NCI-H2107 (cell line): ENCODE data around the gene C21orf91.

Experiments used
- DNase-seq: peaks from one replicate; lab custom pipeline; 2025; lab: John Stamatoyannopoulos, UW

C21orf91 gene

DNA sequence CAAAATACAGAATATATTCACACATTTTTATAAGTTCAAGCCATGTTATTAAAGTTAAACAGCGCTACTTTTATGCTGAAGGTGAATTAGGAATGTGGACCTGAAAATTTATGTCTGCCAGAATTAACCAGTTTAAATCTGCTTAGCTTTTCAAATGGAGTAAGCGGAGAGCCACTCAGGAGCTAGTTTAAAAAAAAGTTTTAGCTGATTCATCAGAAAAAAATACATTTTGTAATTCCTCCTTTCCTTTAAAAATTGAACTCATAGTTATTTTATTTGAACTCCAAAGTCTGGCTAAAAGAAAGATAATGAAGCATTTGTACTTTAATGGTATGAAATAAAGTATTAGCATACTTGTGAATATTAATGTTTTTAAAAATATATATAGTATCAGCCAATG, 21.2 kb downstream of the C21orf91 start:
- DNase-seq = no peak

GRCh38 chr21:17796503-17796902, 22.7 kb downstream of the C21orf91 start:
- no peak for DNase-seq

DNA sequence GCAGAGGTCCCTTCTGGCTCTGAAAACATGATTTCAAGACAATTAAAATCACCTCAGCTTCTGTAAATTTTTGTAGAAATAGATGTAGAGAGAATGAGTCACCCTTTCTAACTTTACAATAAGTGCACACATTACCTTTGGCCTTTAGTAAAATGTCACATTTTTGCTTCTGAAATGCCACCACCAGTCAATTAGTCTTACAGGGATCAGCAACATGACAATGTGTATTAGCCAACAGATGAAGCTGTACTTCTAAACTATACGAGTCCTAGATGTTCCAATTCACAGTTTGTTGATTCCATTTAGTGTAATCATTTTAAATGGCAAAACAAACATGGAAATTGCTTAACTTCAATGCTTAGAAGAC, 23.1 kb downstream of the C21orf91 start:
- DNase-seq = no peak

DNA sequence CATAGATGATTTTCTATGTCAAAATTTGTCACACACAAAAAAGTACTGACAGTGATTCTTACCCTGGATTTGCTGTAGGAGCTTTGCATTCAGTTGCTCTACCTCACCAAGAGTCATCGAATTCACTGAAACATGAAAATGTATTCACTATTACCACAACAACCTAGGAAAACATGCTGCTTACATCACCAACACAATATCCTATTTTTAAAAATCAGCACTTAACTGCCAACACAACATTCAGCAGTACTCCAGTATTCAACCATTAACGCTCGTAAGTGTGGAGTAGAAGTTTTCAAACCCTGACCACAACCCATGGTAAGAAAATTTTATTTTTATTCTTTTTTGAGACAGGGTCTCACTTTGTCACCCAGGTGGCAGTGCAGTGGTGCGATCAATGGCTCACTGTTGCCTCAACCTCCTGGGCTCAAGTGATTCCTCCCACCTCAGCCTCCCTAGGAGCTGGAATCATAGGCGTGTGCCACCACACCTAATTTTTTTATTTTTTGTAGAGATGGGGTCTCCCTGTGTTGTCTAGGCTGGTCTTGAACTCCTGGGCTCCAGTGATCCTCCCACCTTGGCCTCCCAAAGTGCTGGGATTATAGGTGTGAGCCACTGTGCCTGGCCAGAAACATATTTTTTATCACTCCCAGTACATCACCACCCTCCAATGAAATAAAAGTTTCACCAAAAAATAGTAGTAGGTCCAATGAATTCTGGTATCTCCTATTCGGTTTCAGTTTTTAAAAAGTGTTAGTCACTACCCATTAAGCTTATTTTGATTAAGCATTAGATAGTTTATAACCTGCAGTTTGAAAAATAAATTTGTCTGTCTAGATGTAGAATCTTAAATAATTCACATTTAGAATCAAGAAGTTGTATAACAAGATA, 23.8 kb downstream of the C21orf91 start:
- no peak for DNase-seq

DNA sequence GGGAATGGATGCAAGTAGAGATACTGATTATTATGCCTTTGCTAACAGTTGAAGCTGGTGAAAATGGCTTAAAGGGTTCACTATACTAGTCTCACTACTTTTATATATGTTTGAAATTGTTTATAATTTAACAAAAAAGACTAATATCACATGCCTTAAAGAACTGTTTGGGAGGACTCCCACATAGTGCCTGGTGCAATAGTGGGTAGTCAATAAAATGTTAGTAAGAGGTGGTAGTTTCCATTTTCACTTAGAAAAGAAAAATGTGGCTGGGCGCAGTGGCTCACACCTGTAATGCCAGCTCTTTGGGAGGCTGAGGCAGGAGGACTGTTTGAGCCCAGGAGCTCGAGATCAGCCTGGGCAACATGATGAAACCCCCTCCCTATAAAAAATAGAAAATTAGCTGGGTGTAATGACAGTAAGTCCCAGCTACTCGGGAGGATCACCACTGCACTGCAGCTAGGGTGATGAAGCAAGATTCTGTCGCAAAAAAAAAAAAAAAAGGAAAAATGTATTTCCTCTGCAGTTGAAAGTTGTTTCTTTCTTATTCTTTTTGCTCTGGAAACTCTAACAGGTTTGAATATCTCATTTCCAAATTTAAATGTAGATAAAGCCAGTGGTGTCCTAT, 24.5 kb downstream of the C21orf91 start:
- no peak for DNase-seq

DNA sequence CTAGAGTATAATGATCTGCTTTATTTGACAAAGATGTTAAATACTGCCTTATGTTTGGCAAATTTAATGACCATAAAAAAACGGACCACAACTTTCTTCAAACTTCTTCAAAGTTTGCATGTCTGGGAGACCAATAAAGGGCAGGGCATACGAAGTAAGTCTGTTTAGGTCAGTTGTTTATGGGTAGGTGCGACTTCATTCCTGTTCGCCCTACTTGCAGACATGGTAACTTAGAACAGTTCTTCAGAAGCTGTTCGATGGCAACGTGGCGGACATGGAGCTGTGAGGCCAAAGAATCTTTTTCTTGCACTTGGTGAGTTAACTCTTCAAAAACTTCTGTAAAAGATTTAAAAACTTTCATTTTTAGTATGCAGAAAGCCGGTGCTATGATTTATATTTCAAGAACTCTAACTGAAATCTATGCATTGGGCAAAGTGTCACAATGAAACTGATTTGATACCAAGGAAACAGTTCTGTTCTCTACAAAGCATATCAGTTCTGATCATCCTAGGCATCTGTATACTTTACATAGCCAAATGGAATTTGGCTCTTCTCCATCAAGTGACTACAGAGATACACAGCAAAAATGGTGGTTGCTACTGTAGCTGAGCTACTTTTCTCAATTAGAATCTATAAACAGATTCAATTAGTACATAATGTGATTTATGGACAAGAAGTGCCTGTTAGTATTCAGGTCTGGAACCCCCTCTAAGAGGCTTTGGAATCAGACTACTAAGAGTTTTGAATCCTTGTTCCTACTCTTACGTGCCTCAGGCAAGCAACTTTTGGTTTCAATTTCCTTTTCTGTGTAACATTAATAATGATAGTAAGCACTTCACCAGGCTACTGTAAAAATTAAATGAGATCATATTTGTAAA, 25.7 kb downstream of the C21orf91 start:
- no peak for DNase-seq

GRCh38 chr21:17789656-17790055, 29.5 kb downstream of the C21orf91 start:
- no peak for DNase-seq

DNA sequence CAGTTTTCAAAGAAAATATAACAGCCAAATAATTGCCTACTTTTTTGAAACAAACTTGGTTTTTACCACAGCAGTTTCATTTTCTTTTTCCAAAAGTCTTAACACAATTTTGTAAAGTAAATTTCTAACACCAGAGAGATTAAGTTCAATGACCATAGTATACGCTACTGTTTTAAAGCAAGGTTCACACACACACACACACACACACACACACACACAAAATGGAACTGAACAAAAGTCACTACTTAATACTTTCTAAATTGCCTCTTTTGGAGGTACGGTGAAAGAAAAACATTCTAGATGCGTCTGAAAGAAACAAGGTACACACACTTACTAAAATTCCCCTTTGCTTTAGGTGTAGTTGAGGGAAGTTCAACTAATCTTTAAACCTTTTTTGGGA, 30.1 kb downstream of the C21orf91 start:
- no peak for DNase-seq

DNA sequence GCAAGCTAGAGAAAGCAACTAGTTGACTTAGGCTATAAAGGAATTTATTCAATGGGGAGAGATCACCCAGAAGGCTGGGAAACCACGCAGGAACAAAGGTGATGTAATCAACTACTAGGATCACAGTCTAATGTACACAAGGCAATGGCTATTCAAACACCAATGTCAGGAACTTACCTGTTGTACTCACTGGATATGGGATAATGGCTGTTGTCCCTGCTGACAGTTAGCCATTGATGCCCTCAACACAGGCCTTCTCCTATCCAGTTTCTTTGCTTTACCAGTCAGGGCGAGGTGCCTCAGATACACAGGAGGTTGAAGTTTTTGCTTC, 32.3 kb downstream of the C21orf91 start:
- DNase-seq = no peak

- DNase-seq = no peak
These were observed 32.9 kb downstream of the C21orf91 start for GRCh38 chr21:17786071-17786850.

GRCh38 chr21:17785403-17785788, 33.8 kb downstream of the C21orf91 start:
- no peak for DNase-seq

DNA sequence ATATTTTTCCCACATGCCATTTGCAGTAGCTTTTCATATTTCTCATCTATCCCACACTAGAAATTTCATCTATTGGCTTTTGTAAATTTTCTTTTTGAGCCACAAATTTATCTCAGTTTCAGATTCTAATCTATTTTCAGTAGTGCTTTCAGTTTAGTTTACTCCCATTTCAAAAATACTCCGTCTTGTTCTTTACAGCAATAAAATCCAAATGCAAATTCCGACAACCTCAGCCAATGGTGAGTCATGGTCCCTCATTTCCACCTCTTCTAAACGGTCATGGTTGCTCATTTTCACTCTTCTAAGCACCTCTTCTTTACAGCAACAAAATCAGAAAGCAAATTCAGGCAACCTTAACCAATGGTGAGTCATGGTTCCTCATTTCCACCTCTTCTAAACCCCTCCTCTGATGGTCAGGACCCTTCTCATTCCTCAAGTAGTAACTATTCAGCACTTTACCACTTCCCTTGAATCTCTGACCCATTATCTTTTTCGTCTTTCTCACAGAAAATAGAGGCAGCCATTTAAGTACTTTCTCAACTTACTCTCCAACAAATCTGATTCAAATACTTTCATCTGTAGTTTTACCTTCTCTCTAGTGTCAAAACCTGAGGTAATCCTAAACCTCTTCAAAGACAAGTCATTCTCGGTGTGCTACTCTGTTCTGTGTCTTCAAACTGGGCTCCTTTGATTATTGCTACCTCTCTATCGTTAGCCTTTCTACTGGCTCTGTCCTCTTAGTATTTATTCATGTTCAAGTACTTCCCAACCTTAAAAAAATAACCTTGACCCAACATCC, 34.4 kb downstream of the C21orf91 start:
- DNase-seq = no peak

GRCh38 chr21:17784180-17784598, 35.0 kb downstream of the C21orf91 start:
- no peak for DNase-seq

DNA sequence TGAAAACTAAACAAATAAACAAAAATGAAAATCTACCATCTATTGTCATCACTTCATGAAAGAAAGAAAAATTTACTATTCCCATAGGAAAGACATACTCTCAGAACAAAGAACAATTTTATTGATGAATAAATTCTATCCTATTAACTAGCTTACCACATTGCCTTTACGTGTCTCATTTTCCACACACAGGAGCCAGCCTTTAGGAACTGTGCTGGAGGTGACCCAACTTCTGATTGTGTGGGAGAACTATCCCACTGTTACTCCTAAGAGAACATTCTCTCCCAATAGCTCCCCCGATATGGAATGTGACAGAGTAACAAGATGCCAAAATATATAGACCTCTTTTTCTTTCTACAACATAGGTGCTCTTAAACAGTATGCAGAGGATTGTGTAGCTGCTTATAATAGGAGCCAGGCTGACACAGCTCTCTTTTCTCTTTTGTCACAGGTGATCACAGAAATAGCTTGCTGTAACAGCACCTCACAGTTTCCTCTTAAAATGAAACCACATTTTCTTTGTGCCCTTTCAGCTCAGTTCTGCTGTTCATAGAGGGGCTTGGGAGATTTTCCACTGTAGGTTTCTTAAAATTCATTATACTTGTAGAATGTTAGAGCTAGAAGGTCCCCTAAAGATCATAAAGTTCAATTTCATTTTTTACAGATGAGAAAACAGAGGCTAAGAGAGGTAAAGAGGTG, 35.5 kb downstream of the C21orf91 start:
- no peak for DNase-seq

DNA sequence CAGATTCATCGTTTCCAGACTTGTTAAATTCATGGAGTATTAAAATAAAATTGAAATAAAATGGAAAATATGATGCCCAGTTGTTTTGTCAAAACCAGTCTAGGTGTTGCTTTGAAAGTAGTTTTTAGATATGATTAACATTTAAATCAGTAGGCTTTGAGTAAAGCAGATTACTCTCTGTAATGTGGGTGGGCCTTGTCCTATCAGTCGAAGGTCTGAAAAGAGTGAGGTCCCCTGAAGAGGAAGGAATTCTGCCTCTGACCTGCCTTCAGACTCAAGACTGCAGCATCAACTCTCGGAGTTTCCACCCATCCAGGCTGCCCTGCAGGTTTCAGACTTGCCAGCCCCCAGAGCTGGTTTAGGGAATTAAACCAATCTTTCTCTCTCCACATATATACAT, 36.2 kb downstream of the C21orf91 start:
- no peak for DNase-seq

GRCh38 chr21:17782051-17782450, 37.1 kb downstream of the C21orf91 start:
- DNase-seq = no peak

- DNase-seq = no peak
These were observed 37.6 kb downstream of the C21orf91 start for GRCh38 chr21:17781524-17781923.

DNA sequence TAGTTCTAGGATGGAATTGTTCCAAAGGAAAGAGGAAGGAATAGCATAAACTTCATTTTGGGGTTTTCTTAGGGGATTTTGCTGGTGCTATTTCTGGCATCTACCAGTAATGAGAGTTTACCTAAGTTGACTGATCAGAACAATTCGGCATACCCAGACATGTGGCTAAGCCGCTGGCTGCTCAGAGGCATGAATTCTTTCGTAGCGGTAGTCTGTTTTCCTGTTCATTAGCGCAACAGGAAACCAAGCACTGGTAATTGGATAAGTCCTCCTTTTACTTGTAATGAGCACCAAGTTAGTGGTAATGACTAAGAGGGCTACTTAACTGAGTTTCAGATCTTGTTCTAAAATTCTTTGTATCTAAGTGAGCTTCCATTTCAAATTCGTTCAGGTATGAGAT, 38.6 kb downstream of the C21orf91 start:
- no peak for DNase-seq

DNA sequence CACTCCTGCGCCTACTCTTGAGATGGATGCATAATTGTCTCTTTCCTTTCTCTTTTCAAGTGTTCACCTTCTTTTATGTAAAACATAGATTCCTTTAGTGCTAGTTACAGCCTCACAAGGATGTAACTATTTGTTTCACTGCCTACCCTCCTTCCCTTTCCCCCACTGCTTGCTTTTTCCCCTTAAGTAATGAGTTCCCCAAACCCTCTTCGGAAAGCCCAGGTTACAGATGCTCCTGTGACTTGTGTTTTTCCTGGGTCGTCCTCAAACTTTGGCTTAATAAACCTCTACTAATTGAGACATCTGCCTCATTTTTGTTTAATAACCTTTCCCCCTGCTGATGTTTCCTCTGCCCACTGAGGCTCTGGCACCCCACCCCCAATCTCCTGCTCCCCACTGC, 39.2 kb downstream of the C21orf91 start:
- DNase-seq = no peak

DNA sequence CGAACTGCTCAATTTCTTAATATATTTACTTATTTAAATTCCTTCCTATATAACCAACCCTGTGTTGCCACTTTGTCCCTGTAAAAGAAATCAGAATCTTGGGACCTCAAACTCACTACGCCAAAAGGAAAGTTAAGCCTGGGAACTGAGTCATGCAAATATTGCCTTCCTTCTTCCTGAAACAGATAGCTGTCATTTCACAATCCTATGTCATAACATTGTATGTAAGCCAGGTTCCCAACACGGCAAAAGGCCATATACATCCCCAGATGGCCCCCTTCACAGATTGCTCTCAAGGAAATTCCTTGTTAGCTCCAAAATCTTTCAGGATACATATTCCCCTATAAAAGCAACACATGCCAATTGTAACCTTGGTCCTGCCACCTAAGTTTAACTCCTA, 39.7 kb downstream of the C21orf91 start:
- no peak for DNase-seq
